ENCODE measurements around the gene DPH1. TPM values are rescaled to one million over a fixed set of nuclear protein-coding genes. Genes with fewer than 3 reads are reported as not detected.
"Not testable (repeated sequence)": the region's sequence is repeated elsewhere in the genome, so short reads cannot be mapped to it uniquely, and the experiment has no call there.

DPH1 gene
- total RNA-seq, 2 donors from 2014 or later, result 31.1 to 48.3 TPM

- Mint-ChIP-seq H3K27ac (no peak overlapping the region), H3K36me3 (ENCODE audit: low read depth) (peaks cover 40% of the 10 kb centered on the region), H3K9me3 (no peaks in the 10 kb centered on the region), H3K4me3 (no peak overlapping the region), H3K4me1 (peaks cover 20% of the 10 kb centered on the region), H3K27me3 (ENCODE audit: insufficient read depth) (peaks cover 45% of the 10 kb centered on the region)
- Histone ChIP-seq H3K27me3 (ENCODE audit: control insufficient read depth, insufficient read depth, low read length, poor library complexity, severe bottlenecking) (no peaks in the 10 kb centered on the region), H3K36me3 (ENCODE audit: control insufficient read depth, insufficient read depth, low read length) (peaks cover 41% of the 10 kb centered on the region), H3K27ac (ENCODE audit: low read depth, low read length) (no peak overlapping the region), H3K4me1 (ENCODE audit: control insufficient read depth, insufficient read depth, low read length) (peaks cover 9% of the 10 kb centered on the region), H3K9ac (ENCODE audit: extremely low read depth, low read length, poor library complexity, severe bottlenecking) (no peak overlapping the region), H3K9me3 (ENCODE audit: control insufficient read depth, low read length) (no peaks in the 10 kb centered on the region), H3K4me3 (ENCODE audit: low read length) (no peak overlapping the region)
- WGBS, 2 experiments (ENCODE audit: insufficient coverage in 1 of 2, insufficient read length in 1 of 2), result 95 to 100% methylated on average over 2 to 4 of the region's 4 CpGs
- no peak for TF ChIP-seq CTCF (conservative IDR thresholded peaks at IDR 0.05)
- no peak for DNase-seq
Measured at GRCh38 chr17:2012499-2012898, 17.5 kb upstream of the DPH1 start.

GRCh38 chr17:2013220-2013993, 16.5 kb upstream of the DPH1 start:
- H3K27me3 ChIP-seq (ENCODE audit: control insufficient read depth, insufficient read depth, low read length, poor library complexity, severe bottlenecking); DNase-seq; H3K9me3 ChIP-seq (ENCODE audit: control insufficient read depth, low read length); H3K9ac ChIP-seq (ENCODE audit: extremely low read depth, low read length, poor library complexity, severe bottlenecking); H3K9me3 Mint-ChIP-seq; H3K4me3 Mint-ChIP-seq; H3K27ac Mint-ChIP-seq; H3K4me1 ChIP-seq (ENCODE audit: control insufficient read depth, insufficient read depth, low read length); H3K4me3 ChIP-seq (ENCODE audit: low read length); H3K27ac ChIP-seq (ENCODE audit: low read depth, low read length): not testable (repeated sequence)
- H3K4me1 Mint-ChIP-seq, result peaks cover 23% of the 10 kb centered on the region
- H3K36me3 Mint-ChIP-seq (ENCODE audit: low read depth), result peaks cover 38% of the 10 kb centered on the region
- peaks cover 54% of the 10 kb centered on the region for H3K27me3 Mint-ChIP-seq (ENCODE audit: insufficient read depth)
- WGBS, 2 experiments (ENCODE audit: insufficient coverage in 1 of 2, insufficient read length in 1 of 2), result 90 to 98% methylated on average over 4 to 6 of the region's 6 CpGs
- H3K36me3 ChIP-seq (ENCODE audit: control insufficient read depth, insufficient read depth, low read length), result peaks cover 34% of the 10 kb centered on the region

- H3K27me3 ChIP-seq (ENCODE audit: control insufficient read depth, insufficient read depth, low read length, poor library complexity, severe bottlenecking), result no peaks in the 10 kb centered on the region
- 100% methylated on average over 1 of the region's 1 CpG for WGBS, 2 experiments (ENCODE audit: insufficient coverage in 1 of 2, insufficient read length in 1 of 2)
- H3K9me3 Mint-ChIP-seq, result no peaks in the 10 kb centered on the region
- no peak overlapping the region for H3K27ac ChIP-seq (ENCODE audit: low read depth, low read length)
- no peak overlapping the region for H3K27ac Mint-ChIP-seq
- no peaks in the 10 kb centered on the region for H3K9me3 ChIP-seq (ENCODE audit: control insufficient read depth, low read length)
- H3K27me3 Mint-ChIP-seq (ENCODE audit: insufficient read depth), result peaks cover 57% of the 10 kb centered on the region
- H3K9ac ChIP-seq (ENCODE audit: extremely low read depth, low read length, poor library complexity, severe bottlenecking), result no peak overlapping the region
- no peak for TF ChIP-seq CTCF (conservative IDR thresholded peaks at IDR 0.05)
- peaks cover 21% of the 10 kb centered on the region for H3K4me1 Mint-ChIP-seq
- DNase-seq, result no peak
- H3K4me1 ChIP-seq (ENCODE audit: control insufficient read depth, insufficient read depth, low read length), result peaks cover 9% of the 10 kb centered on the region
- H3K4me3 ChIP-seq (ENCODE audit: low read length), result no peak overlapping the region
- peaks cover 33% of the 10 kb centered on the region for H3K36me3 ChIP-seq (ENCODE audit: control insufficient read depth, insufficient read depth, low read length)
- peaks cover 33% of the 10 kb centered on the region for H3K36me3 Mint-ChIP-seq (ENCODE audit: low read depth)
- H3K4me3 Mint-ChIP-seq, result no peak overlapping the region
Measured at GRCh38 chr17:2013994-2014317, 16.0 kb upstream of the DPH1 start.

All from endodermal cell (in vitro differentiated cells).